Measurements from ENCODE around the gene ITIH4. TPM values are rescaled to one million over a fixed set of nuclear protein-coding genes. Genes with fewer than 3 reads are reported as not detected.

Gene ITIH4
- total and polyA plus RNA-seq, 8 donors: 16.2 to 276 (median 77.4) TPM

DNA sequence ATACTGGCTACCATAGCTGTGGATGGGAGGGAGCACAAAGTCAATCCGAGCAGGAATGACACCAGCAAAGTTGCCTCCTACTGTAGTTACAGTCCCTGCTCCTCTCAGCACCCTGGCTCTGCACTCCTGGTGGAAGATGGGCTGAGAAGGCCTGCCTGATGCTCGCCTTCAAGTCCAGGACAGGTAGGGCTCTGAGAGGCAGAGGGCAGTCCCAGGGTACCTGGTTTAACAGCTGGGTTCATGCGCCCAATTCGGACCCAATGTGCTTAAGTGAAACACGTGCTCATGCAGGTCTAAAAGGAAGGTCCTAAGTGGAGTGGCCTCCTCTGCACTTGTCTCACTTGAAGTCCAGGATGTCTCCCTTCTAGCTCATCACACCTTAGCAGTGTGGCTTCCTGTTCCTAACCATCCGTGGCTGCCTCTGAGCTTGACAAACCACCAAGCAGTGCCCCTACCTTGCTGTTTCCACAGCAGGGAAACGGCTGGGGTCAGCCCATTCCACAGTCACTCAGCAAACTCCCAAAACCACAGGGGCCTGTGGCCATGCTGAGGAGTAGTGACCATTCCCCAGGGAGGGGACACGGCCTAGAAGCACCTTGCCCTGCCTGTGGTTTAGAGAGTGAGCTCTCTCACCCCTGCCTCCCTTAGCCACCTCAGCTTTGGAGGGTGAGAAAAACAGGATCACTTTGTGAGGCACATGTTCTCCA lies 8.2 kb upstream of the ITIH4 start:
- intact Hi-C loops (cut with DNase I): no loop called here
- no peak for ATAC-seq
- Histone ChIP-seq H3K27me3 (no peaks in the 10 kb centered on the region), H3K27ac (no peak overlapping the region), H3K4me3 (no peak overlapping the region), H3K9me3 (no peaks in the 10 kb centered on the region), H3K36me3 (peaks cover 0 to 4% (median 2%) of the 10 kb centered on the region in 3 donors), H3K4me1 (no peaks in the 10 kb centered on the region)
- WGBS, 2 donors: 92 to 97% methylated on average over 8 of the region's 8 CpGs
- FAIRE-seq: no peak
- DNase-seq: no peak
- TF ChIP-seq, protein P1, sequence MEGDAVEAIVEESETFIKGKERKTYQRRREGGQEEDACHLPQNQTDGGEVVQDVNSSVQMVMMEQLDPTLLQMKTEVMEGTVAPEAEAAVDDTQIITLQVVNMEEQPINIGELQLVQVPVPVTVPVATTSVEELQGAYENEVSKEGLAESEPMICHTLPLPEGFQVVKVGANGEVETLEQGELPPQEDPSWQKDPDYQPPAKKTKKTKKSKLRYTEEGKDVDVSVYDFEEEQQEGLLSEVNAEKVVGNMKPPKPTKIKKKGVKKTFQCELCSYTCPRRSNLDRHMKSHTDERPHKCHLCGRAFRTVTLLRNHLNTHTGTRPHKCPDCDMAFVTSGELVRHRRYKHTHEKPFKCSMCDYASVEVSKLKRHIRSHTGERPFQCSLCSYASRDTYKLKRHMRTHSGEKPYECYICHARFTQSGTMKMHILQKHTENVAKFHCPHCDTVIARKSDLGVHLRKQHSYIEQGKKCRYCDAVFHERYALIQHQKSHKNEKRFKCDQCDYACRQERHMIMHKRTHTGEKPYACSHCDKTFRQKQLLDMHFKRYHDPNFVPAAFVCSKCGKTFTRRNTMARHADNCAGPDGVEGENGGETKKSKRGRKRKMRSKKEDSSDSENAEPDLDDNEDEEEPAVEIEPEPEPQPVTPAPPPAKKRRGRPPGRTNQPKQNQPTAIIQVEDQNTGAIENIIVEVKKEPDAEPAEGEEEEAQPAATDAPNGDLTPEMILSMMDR (IDR thresholded peaks at IDR 0.05): no peak

- 93% methylated on average over 4 of the region's 4 CpGs for WGBS, 2 donors
- ATAC-seq (peak in 1 of 4 donors; percentile 29), DNase-seq (peak in 1 of 6 donors; percentile 20), FAIRE-seq (no peak)
- Histone ChIP-seq H3K4me1 (peaks cover 0 to 3% (median 0%) of the 10 kb centered on the region in 3 donors), H3K9me3 (no peaks in the 10 kb centered on the region), H3K27me3 (no peaks in the 10 kb centered on the region), H3K4me3 (no peak overlapping the region), H3K36me3 (peaks cover 0 to 2% (median 2%) of the 10 kb centered on the region in 3 donors), H3K27ac (no peak overlapping the region)
- intact Hi-C loops (cut with DNase I): no loop called here
- TF ChIP-seq, protein P1 (IDR thresholded peaks at IDR 0.05): no peak
Measured at GRCh38 chr3:52836986-52837385, 6.5 kb upstream of the ITIH4 start.

DNA sequence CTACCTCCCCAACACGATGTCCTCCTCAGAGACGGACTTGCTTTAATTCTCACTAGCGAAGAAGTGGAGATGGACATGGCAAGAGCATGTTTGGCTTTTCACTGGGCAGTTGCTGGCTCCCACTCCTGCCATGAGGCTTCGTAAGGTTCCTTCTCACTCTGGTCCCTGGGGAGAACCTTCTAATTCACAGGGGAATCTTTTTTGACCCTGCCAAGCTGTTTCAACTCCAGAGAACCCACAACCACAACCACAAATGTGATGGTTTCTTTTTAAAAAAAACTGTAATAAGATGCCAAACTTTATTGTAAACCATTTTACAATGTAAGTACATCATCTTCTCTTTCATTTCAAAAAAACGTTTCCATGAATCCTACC lies 6.0 kb upstream of the ITIH4 start:
- H3K27ac ChIP-seq: no peak overlapping the region
- intact Hi-C loops (cut with DNase I): no loop called here

DNA sequence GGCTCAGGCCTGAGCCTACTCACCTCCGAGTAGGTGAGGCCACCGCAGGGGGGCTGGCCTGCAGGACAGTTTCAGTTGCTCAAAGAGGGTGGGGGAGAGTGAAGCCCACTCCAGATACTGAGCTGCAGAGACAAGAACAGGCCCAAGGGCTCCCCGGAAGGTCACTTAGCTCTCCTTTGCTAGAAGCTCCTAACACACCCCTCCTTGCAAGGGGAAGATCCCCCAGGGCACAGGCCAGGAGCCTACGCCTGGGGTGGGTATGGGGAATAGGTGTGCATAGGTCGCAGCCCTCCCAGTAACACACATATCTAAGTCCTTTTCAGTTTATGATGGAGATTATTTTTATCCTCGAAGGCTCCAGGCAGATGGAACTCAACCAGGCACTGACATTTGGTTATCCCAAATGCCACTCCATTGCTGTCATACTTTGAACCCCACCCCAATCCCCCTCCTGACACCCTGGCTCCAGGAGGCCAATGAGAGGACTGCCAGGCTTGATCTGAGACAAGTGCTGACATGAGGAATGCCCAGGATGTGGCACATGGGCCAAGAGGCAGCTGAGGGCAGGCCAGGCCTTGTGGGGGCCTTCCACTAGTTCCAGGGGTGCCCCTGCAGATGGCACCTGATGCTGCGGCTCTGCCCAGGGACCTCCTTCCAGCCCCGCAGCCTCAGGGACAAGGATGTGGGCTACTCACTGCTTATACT lies 5.4 kb upstream of the ITIH4 start:
- WGBS, 2 donors: 86 to 90% methylated on average over 8 of the region's 8 CpGs
- peak in 1 of 6 donors; percentile 28 for DNase-seq
- Histone ChIP-seq H3K4me1 (peaks cover 0 to 14% (median 0%) of the 10 kb centered on the region in 3 donors), H3K27me3 (no peaks in the 10 kb centered on the region), H3K9me3 (no peaks in the 10 kb centered on the region), H3K36me3 (no peaks in the 10 kb centered on the region), H3K27ac (no peak overlapping the region), H3K4me3 (no peak overlapping the region)
- no peak for FAIRE-seq
- no peak for ATAC-seq
- TF ChIP-seq, protein P1 (IDR thresholded peaks at IDR 0.05): no peak
- intact Hi-C loops (cut with DNase I): no loop called here

More for the DNA sequence above, 6.0 kb upstream of the ITIH4 start:
- no peak for ATAC-seq
- Histone ChIP-seq H3K27me3 (no peaks in the 10 kb centered on the region), H3K4me1 (peaks cover 0 to 8% (median 0%) of the 10 kb centered on the region in 3 donors), H3K4me3 (no peak overlapping the region), H3K36me3 (no peaks in the 10 kb centered on the region), H3K9me3 (no peaks in the 10 kb centered on the region)
- TF ChIP-seq, protein P1 (IDR thresholded peaks at IDR 0.05): no peak
- WGBS, 2 donors: 89 to 92% methylated on average over 5 of the region's 5 CpGs
- no peak for FAIRE-seq
- no peak for DNase-seq
